ENCODE measurements around the gene SLC35A1.

- no peak for TF ChIP-seq CTCF (IDR thresholded peaks at IDR 0.05; ENCODE audit: poor library complexity, severe bottlenecking)
- TF ChIP-seq EZH2 (IDR thresholded peaks at IDR 0.05; ENCODE audit: borderline replicate concordance, insufficient read depth, low read length, poor library complexity, severe bottlenecking) = no peak
- TF ChIP-seq RAD21 (conservative IDR thresholded peaks at IDR 0.05) = peak; percentile 38
- TF ChIP-seq REST (IDR thresholded peaks at IDR 0.05; ENCODE audit: borderline replicate concordance) = no peak
- no peak for TF ChIP-seq SMC3 (conservative IDR thresholded peaks at IDR 0.05; ENCODE audit: poor library complexity)
- TF ChIP-seq POLR2AphosphoS5 (IDR thresholded peaks at IDR 0.05) = no peak
- peak; percentile 52 for TF ChIP-seq MXI1 (conservative IDR thresholded peaks at IDR 0.05; ENCODE audit: poor library complexity, severe bottlenecking)
- no peak for TF ChIP-seq EP300 (conservative IDR thresholded peaks at IDR 0.05; ENCODE audit: poor library complexity, severe bottlenecking)
These were observed 687 bp downstream of the SLC35A1 start for GRCh38 chr6:87473419-87473903.
